Measurements from ENCODE around the gene SLC4A4. TPM values are rescaled to one million over a fixed set of nuclear protein-coding genes. Genes with fewer than 3 reads are reported as not detected.

Gene SLC4A4
- total RNA-seq, 1 experiment from 2014 or later, result 1.1 TPM

GRCh38 chr4:71476240-71476639 lies 137.4 kb downstream of the SLC4A4 start (continued):
- TF ChIP-seq ZNF512 (CRISPR knock-in tag; IDR thresholded peaks at IDR 0.05; ENCODE audit: borderline replicate concordance) (no peak), ZNF416 (CRISPR knock-in tag; IDR thresholded peaks at IDR 0.05) (no peak), FOXP4 (CRISPR knock-in tag; IDR thresholded peaks at IDR 0.05) (no peak), ERG (CRISPR knock-in tag; IDR thresholded peaks at IDR 0.05) (no peak), GTF2I (CRISPR knock-in tag; conservative IDR thresholded peaks at IDR 0.05) (no peak)

GRCh38 chr4:71486550-71487343 lies 147.9 kb downstream of the SLC4A4 start:
- Mint-ChIP-seq H3K27me3 (ENCODE audit: low read depth) (no peaks in the 10 kb centered on the region), H3K4me3 (no peak overlapping the region), H3K27ac (peak overlapping the region; percentile 77; the same call in 1 of the 2 replicates), H3K4me1 (peaks cover 4% of the 10 kb centered on the region), H3K9me3 (peaks cover 3% of the 10 kb centered on the region; the same call in 1 of the 2 replicates), H3K36me3 (no peaks in the 10 kb centered on the region)
- DNase-seq (ENCODE audit: low spot score) (no peak), ATAC-seq (no peak)
- TF ChIP-seq ETV6 (CRISPR knock-in tag; IDR thresholded peaks at IDR 0.05) (no peak), ATF3 (CRISPR knock-in tag; conservative IDR thresholded peaks at IDR 0.05) (no peak), ZNF219 (CRISPR knock-in tag; IDR thresholded peaks at IDR 0.05; ENCODE audit: borderline replicate concordance) (no peak), ZNF263 (CRISPR knock-in tag; IDR thresholded peaks at IDR 0.05; ENCODE audit: low read depth) (no peak), GABPB1 (CRISPR knock-in tag; IDR thresholded peaks at IDR 0.05) (no peak), FOXK1 (CRISPR knock-in tag; IDR thresholded peaks at IDR 0.05) (no peak), ZNF423 (CRISPR knock-in tag; IDR thresholded peaks at IDR 0.05) (no peak), ZNF671 (CRISPR knock-in tag; IDR thresholded peaks at IDR 0.05) (no peak), JUN (CRISPR knock-in tag; IDR thresholded peaks at IDR 0.05) (no peak), ERG (CRISPR knock-in tag; IDR thresholded peaks at IDR 0.05) (no peak), MYBL2 (CRISPR knock-in tag; IDR thresholded peaks at IDR 0.05) (no peak), RELA (CRISPR knock-in tag; IDR thresholded peaks at IDR 0.05; ENCODE audit: borderline replicate concordance) (no peak), CREM (CRISPR knock-in tag; IDR thresholded peaks at IDR 0.05) (no peak), ZNF396 (CRISPR knock-in tag; IDR thresholded peaks at IDR 0.05; ENCODE audit: borderline replicate concordance) (no peak), KAT7 (CRISPR knock-in tag; IDR thresholded peaks at IDR 0.05; ENCODE audit: borderline replicate concordance) (no peak), CREB1 (CRISPR knock-in tag; IDR thresholded peaks at IDR 0.05) (no peak), E2F4 (CRISPR knock-in tag; IDR thresholded peaks at IDR 0.05; ENCODE audit: borderline replicate concordance, low read depth) (no peak), EMX1 (CRISPR knock-in tag; IDR thresholded peaks at IDR 0.05) (no peak), ZMAT4 (CRISPR knock-in tag; IDR thresholded peaks at IDR 0.05) (no peak), USF2 (CRISPR knock-in tag; IDR thresholded peaks at IDR 0.05) (no peak)
- ChIA-PET CTCF (interaction anchor here (1.3 kb wide), 1 partner anchor 8 kb away, joined by 4 read pairs; no protein-coding TSS in a partner anchor), POLR2A (no interaction called here)
